HG03064 (cell line): Measurements from ENCODE around the gene PNLIP.

Source experiments
- ATAC-seq: cut with Tn5 transposase; IDR thresholded peaks from one replicate; pipeline ENCODE4 v1.9.1; 2021; ENCODE audit warnings: low read depth; ENCODE audit not compliant: unreplicated experiment

PNLIP gene

DNA sequence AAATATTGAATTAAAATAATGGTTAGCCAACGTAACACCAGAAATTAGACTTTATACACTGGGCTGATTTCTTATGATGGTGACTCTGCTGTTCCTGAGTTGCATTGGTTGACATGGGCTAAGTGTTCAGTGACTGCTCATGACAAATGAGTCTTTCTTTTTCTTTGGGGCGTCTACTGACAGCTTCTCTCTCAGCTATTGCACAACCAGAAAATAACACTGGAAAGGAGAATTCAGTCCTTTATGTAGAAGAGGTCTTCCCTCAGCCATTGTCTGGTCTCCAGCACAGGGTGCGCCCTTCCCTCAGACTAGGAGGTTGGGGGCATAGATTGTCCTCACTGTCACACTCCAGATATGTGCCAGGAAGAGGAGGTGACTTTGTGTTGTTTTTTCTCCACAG, 21.6 kb downstream of the PNLIP start:
- ATAC-seq = no peak

- ATAC-seq = no peak
Observed at GRCh38 chr10:116574797-116575196, 29.1 kb downstream of the PNLIP start.

DNA sequence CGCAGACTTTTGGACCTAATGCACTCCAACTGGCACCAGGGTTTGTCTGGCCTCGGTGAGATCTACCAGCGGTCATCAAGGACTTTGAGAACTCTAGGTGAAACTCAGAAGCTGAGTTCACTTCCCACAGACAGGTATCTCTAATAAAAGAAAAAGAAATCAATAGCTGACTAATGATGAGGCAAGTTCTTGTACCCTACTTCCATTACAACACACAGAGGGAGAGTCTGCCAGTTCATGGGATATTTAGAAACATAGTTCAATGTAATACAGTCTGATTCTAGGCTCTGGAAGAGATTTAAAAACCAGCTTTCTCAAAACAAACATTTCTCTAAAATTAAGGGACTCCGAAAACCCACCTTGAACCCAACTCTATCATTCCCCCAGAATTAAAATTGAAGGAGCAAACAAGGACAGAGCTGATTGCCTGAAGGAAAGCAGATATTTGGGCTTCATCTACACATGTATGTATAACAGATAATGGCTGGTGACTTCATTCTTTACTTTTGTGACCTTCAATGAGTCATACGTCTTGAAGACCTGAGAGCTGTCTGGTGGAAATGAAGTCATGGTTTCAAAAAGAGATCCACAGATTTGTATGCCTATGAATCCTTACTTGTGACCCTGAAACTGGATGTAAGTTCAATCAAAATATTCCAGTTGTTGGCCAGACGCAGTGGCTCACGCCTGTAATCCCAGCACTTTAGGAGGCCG, 42.3 kb downstream of the PNLIP start:
- ATAC-seq = no peak

DNA sequence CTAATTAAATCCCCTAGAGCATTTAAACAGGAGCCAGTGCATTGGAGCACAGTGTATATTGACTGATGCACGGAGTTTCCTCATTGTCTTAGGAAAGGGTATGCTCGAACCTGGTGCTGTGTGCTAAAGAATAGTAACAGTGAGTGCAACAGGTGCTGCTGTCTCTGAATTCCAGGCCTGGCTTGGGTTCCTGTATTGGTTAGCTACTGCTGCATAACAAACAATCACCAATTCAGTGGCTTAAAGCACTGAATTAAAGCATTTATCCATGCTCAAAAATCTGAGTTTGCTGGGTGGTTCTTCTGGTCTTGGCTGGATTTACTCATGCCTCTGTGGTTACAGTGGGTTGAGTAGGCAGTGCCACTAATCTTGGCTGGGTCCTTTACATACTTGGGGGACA, 43.3 kb downstream of the PNLIP start:
- ATAC-seq = no peak

DNA sequence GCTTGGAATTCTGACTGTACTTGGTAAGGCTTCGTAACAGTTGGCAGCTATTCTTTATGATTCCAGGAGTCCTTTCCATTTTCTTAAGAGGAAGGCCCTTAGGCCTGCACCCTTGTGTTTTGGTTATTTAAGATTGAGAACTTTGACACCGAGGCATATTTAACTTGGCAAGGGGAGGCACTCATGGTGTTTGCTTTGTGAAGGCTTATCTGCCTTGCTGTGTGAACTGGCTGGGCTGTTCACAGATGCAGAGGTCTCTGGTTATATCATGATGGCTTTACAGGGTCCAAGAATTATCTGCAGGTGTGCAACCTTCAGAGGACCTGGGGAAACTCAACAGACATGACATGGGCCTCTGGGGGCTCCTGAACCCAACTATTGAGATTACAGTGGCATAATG, 44.2 kb downstream of the PNLIP start:
- ATAC-seq = no peak

DNA sequence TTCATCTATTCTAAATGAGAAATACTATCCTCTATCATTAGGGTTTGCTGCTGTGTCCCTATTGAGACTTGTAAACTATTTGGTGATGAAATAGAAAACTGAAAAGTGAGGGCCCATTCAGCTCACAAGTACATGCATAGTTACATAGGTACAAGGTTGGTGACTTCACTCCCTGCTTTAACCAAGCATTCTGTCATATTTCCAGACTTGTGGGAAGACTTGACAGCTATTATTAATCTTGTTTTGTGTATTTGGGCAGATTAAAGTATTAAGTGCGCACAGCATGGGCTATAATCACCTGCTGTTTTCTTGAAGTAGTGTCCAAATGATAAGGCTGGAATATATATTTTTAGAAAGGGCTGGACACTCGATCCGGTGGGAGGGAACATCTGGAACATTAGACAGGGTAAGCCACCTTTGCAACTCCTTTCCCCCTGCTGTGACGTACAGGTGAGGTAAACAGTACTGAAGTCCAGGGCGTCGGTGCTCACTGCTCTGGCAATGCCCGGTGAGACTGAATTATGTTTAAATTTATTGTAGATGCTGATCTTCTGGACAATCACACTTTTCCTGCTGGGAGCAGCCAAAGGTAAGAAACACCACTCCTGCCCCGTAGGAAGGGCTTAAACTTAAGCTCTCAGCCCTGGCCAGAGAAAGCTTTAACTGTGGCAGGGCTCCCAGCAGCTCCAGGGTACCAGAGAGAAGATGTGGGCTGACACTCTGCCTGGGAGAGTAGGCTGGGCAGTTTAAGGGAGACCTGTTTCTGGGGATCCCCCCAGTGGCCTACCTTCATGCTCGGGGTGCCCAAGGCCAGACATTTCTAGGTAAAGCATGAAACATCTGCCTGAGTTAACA, 45.1 kb downstream of the PNLIP start, which contains the start of gene PNLIPRP1:
Gene PNLIPRP1, plus strand, starts transcription at position 370 of the 855 bp plus-strand sequence. Its CDS starts 171 bp downstream, at position 541.
- ATAC-seq = no peak

DNA sequence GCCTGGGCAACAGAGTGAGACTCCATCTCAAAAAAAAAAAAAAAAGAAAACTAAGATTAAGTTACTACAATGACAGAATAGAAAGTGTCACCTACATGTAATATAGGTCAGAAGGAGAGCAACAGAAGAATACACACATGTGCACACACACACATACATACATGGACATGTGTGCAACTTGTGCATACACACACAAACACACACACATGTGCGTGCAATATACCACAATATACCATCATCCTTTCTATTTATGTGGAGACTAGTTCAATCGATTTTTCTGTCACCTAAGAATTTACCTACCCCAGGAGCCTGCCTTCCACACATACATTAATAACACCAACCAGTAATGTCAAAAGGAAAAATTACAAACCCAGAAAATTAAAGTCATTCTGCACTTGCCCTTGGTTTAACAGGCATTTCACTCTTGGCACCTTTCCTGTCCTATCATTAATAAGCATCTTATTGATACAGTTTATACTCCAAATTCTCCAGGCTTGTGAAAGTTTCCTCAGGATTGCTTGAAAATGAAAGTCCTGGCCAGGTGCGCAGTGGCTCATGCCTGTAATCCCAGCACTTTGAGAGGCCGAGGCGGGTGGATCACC, 47.5 kb downstream of the PNLIP start:
- no peak for ATAC-seq

- ATAC-seq = no peak
Observed at GRCh38 chr10:116594525-116595035, 48.8 kb downstream of the PNLIP start.

DNA sequence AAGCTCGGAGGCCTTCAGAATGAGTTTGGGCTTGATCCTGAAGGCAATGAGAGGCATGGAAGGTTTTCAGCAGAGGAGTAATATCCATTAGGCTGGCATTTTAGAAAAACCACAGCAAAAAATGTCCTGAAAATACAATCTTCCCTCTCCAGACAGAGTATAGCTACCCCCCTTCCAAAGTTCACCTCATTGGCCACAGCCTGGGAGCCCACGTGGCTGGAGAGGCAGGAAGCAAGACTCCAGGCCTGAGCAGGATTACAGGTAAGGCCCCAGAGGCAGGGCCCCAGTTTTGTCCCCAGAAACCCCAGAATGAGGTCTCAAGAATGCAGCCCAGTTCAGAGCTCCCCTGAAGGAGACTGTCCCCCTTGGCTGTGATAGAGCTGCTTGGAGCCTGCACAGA, 50.3 kb downstream of the PNLIP start:
- no peak for ATAC-seq

- no peak for ATAC-seq
Observed at GRCh38 chr10:116597543-116597942, 51.8 kb downstream of the PNLIP start.

DNA sequence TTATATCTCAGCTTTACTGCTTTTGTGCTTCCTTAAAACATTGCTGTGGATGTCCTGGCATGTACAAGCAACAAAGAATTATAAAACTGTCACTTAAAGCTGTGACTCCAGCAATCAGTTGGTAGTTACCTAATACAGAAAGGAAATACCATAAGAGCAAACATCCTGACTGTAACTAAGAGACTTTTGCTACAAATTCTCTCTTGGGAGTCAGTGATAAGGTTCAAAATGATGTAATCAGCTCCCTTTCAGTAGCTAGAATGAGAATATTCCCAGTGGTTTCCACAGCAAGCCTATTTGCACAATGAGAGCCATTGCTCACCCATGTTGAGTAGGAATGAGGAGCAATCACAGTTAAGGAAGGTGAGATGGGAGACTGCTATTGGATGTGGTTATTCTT, 52.6 kb downstream of the PNLIP start:
- ATAC-seq = no peak

DNA sequence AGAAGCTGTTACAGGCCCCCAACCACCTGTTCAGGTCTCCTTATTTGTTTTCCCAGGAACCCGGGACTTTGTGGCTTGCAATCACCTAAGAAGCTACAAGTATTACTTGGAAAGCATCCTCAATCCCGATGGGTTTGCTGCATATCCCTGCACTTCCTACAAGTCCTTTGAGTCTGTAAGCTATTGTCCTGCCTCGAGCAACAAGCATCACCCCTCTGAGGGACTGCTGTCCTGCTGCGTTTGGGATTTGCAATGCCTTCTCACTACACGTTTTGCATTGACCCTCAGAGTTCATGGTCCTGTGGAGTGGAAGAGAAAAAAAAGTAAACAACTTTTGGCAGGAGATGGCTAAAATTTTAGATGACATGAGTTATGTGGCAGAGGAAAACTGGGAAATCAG, 54.3 kb downstream of the PNLIP start:
- ATAC-seq = no peak

GRCh38 chr10:116602648-116603400, 57.1 kb downstream of the PNLIP start:
- no peak for ATAC-seq

DNA sequence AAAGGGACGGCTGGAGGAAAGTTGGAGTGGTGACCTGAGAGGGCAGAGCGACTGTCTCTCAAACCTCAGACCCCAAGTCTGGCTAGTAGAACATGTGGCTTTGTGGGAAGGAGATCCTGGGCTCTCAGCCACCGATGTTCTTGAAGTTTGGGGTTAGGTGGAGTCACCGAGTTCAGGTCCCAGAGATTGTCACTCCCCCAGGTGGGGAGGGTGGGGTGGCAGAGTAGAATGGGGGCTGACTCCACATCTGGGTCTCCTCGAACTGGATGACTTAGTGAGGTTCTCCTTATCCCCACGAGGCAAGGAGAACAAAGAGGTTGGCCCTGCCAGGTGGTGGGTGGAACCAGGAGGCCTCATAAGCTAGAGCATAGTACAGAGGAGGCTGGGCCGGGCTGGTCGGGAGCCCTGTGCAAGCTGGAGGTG, 60.3 kb downstream of the PNLIP start:
- ATAC-seq = no peak

DNA sequence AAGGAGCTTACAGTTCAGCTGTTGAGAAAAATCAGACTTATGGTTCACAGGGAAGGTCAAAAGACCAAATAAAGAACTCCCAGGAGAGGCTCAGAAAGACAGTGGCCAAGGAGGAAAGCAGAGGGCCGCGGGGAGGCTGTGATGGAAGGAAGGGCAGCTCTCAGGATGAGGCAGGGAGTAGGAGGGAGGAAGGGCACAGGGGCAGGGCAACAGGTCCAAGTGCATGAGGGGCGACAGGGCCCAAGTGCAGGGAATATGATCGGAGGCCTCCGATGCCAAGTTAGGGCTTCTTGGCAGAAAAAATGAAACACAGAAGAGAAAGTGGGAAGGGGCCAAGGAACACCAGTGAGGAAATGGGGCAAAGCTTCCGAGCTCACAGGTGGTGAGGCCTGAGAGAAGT, 61.6 kb downstream of the PNLIP start:
- ATAC-seq = no peak

- ATAC-seq = no peak
Observed at GRCh38 chr10:116608686-116609594, 63.2 kb downstream of the PNLIP start.

DNA sequence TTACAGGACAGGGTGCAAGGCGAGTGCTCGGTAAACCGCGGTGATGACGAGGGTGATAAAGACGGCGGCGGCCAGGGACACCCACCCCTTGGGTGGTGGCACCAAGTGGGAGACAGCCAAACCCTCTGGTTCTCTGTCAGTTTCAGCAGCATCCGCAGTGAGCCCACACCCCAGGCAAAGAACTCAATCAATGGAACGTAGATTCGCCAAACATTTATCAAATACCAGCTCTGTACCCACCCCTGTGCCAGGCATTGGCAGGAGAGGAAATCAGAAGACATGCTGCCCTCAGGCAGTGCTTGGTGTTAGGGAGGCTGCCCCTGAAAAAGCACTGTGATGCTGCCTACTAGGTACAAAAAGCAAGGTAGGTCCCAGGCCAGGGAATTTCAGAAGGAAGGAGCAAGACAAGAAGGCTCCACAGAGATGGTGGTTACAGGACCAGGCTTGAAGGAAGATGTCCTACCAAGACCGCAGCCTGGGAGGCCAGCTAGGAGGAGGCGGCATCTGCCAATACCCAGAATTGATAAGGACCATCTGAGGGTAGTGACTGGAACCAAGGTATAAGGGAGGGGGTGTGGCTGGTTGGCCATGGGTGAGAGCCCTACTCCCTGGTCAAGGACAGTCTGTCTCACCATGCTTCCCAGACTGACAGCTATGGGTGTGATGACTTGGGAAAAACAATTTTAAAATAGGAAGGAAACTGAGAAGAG, 64.9 kb downstream of the PNLIP start:
- no peak for ATAC-seq

DNA sequence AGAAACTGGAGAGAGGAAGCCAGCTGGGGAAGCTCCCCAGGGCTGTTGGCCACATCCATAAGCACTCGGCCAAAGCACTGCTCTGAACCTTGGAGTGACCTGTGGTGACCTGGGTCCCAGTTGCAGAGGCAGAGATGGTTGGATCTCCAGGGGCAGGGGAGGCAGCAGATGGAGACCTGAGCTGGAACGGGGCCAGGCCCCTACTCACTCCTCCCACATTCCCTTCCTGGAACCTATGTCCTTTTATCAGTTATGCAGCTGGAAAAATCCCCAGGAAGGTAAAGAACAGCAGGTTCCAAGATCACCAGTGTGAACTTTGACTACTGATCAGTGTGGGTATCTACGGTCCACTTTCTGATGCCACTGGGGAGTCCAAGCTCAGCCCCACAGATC, 65.4 kb downstream of the PNLIP start:
- no peak for ATAC-seq
